OCI-M2 (cell line): ENCODE measurements around the gene LRRC37A3.
"Not testable (repeated sequence)": the region's sequence is repeated elsewhere in the genome, so short reads cannot be mapped to it uniquely, and the experiment has no call there.

ENCODE experiments used
- DNase-seq: peaks from one replicate; lab custom pipeline; 2025; ENCODE audit not compliant: unreplicated experiment; lab: John Stamatoyannopoulos, UW

LRRC37A3 gene

GRCh38 chr17:64837018-64837761 is 82.1 kb downstream of the LRRC37A3 start:
- not testable (repeated sequence) for DNase-seq

DNA sequence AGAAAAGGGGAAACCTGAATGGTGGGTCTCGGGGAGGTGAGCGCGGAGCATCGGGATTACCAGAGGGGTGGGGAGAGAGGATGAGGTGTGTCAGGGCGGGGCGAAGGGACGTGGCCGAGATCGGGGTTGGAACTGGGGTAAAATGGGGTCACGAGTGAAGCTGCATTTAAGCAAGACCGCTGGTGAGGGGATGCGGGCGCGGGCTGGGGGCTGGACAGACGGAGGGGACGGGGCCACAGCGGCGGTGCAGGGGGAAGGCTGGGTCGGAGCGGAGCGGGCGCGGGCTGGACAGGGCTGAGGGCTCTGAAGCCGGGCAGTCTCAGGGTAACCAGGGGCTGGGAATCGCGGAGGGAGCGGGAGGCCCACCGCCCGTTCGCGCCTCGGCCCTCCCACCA is 82.7 kb downstream of the LRRC37A3 start:
- DNase-seq = not testable (repeated sequence)

DNA sequence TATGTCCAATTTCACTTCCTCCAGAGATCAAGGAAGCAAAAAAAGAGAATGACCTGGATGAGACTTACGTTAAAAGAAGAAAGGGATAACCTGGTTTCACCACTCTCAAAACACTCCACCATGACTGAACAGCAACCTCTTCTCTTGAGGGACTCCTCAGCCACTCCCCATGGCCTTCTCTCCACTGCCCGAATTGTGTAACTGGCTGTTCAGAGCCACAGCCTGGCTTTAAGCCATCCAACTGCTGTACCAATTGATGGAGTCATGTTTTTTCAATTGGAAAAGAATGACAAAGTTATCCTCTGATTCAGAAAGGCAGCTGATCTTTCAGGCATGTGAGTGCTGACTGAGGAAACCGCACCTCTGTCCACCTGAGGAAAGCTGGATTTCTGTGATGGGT is 85.2 kb downstream of the LRRC37A3 start:
- DNase-seq = not testable (repeated sequence)

DNA sequence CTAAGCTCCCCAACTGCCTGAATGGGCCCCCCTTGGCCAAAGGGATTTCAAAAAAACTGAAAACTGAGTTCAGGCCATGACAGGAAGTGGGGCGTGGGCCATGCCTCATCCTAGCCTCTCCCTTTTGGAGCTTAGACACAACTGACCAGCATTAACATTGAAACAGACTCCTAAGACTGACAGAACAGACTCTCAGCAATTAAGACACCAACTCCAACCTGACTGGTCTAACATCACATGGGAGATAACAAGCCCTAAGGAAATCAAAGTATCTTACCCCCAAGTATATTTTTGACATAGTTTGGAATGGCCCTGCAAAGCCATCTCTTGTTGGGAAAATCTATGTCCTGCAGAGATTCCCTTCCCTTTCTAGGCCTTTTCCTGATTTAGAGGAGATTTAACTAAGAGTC is 88.6 kb downstream of the LRRC37A3 start:
- DNase-seq = not testable (repeated sequence)

GRCh38 chr17:64829824-64830630 is 89.3 kb downstream of the LRRC37A3 start:
- not testable (repeated sequence) for DNase-seq

- not testable (repeated sequence) for DNase-seq
Measured at GRCh38 chr17:64829068-64829467, 90.2 kb downstream of the LRRC37A3 start.

GRCh38 chr17:64818904-64819303 is 100.4 kb downstream of the LRRC37A3 start:
- not testable (repeated sequence) for DNase-seq

DNA sequence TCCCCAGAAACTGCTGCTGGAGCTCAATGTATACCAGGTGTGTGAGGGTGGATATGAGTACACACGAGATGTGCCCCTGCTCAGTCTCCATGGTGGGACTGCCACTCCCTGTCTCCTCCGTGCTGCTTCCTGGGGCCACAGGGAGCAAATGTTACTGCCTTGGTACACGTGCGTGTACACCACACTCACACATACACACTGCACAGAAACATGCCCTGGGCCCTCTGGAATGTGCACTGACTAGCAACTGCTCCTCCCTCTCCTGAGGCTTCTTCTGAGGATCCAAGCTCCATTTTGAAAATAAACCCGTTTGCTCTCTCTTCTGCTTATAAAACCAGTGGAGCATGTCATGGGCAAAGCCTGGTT is 103.5 kb downstream of the LRRC37A3 start:
- DNase-seq = not testable (repeated sequence)

DNA sequence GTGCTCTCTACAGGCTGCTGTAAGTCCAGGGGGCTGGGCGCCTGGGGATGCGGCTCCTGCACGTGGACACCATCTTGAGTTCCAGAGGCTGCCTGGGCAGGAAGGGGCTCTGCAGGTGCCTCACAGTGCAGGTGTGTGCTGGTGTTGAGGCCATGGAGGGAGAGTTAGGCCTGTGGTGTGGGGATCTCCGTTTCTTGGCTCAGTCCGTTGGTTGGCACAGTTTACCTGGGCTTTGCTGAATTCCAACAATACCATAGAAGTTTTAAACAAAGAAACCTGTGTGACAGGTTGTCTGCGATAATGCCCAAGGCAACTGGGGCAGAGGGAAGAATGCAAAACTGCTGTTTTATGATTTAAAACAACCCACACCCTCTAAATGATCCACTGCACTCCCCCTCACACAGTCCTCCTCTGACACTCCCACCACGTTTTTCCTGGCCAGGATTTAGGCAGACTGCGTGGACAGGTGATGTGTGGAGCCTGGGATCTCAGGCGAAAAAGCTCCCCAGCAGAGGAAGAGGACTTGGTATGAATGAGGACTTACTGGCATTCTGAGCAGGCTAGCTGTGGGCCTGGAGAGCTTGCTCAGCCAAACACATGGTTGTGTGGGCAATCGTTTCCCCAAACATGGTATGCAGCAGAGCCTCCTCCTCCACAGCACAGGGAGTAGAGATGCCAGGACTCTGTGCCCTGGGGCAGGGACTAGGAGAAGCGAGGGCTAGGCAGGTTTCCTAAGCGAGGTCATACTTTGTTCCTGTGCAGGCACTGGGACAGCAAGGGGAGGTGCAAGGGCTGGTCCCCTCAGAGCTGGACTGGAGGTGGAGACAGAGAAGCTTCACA is 104.1 kb downstream of the LRRC37A3 start:
- DNase-seq = not testable (repeated sequence)

DNA sequence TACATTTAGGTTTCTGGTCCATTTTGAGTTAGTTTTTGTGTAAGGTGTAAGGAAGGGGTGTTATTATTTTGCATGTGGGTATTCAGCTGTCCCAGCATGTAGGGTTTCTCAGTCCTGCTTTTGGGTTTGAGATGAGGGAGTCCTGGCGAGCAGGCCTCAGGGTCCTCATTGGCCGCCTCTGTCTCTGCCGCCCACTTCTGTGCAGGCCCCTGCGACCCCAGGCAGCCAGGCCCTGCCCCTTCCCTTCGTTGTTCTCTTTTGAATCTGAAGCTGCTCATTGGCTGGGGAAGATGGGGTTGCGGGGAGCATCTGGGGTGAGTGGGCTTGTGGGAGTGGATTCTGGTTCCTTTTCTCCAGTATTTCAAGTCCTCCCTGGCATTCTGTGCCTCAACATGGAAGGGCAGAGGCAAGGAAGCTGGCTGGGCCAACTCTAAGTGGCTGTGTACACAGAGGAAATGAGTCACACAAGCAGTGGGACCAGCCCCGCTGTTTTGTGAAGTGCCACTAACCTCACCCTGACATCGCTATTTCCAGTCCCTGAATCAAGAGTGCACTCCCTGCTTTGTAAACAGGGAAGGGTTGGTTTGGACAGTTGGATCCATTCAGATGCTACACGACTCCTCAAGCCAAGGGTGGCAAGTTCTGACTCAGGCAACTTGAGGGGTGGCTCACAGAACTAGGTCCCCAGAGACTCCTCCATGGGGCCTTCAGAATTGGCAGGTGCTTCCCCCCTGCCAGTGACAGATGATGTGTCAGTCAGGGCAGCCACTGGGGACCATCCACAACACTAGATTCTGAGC is 110.9 kb downstream of the LRRC37A3 start:
- not testable (repeated sequence) for DNase-seq
